Measurements from ENCODE around the gene MRAS. TPM values are rescaled to one million over a fixed set of nuclear protein-coding genes. Genes with fewer than 3 reads are reported as not detected.

The MRAS gene
- total and polyA plus RNA-seq, 2 of the 8 experiments (the other 6 are each of a cell fraction or from before 2014, with no cell fraction given): 10.6 to 16.2 TPM

DNA sequence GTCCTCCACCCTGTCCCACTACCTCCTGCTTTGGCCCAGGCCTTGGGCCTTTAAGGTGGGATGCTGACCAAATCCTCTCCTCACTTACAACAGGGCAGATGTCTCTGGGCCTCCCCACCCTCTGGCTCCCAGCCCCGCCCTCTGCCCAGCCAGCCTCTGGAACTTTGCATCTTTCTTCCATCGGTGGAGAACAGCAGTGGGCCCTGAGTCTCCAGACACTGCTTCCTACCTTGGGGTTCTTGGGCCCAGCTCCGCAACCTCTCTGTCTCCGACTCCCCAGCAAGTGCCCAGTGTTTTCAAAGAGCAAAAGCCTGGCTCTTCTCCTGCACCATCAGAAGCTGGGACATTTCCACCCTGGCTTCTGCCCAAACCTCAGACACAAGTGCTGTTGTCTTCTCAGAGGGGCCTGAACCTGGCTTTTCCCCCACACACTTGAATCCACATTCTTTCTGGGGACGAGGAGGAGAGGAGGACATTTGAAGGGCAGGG, 33.1 kb downstream of the MRAS start:
- Histone ChIP-seq H3K4ac (replicated peaks; ENCODE audit: insufficient read length, low read depth, low read length) (no peak overlapping the region), H3K79me2 (ENCODE audit: control insufficient read depth in 1 of 2, insufficient read depth in 2 of 2, low read length in 2 of 2) (no peaks in the 10 kb centered on the region), H2AK5ac (ENCODE audit: low read depth, low read length) (no peak overlapping the region), H4K20me1 (replicated peaks in 1 of 2; ENCODE audit: control insufficient read depth in 1 of 2, insufficient read depth in 2 of 2, low read length in 2 of 2) (no peaks in the 10 kb centered on the region), H3K9me3 (ENCODE audit: insufficient read depth in 2 of 2, low read depth in 1 of 2, low read length in 1 of 2) (no peaks in the 10 kb centered on the region), H3K18ac (ENCODE audit: extremely low read depth, low read length) (peak overlapping the region; percentile 3; the same call in 1 of the 2 replicates), H3K23ac (ENCODE audit: insufficient read length) (no peak overlapping the region), H3K36me3 (ENCODE audit: control insufficient read depth in 2 of 4, insufficient read depth in 4 of 4, low read length in 3 of 4) (no peaks in the 10 kb centered on the region), H4K91ac (replicated peaks; ENCODE audit: insufficient read length, low read length) (no peak overlapping the region), H2BK12ac (ENCODE audit: low read depth, low read length) (no peak overlapping the region), H3K56ac (replicated peaks; ENCODE audit: insufficient read length, low read depth, low read length) (no peak overlapping the region), H3K9ac (replicated peaks in 1 of 4; ENCODE audit: extremely low read depth in 1 of 4, low read depth in 3 of 4, low read length in 3 of 4) (no peak overlapping the region), H3K23me2 (ENCODE audit: low read depth, low read length) (no peaks in the 10 kb centered on the region), H3K14ac (ENCODE audit: insufficient read length) (no peak overlapping the region), H2BK15ac (ENCODE audit: low read length) (no peak overlapping the region), H3K4me3 (ENCODE audit: extremely low read depth in 1 of 4, insufficient read depth in 2 of 4, low read depth in 3 of 4, low read length in 4 of 4) (no peak overlapping the region), H3K27me3 (replicated peaks in 1 of 4; ENCODE audit: control insufficient read depth in 3 of 4, extremely low read depth in 1 of 4, insufficient read depth in 3 of 4, low read length in 3 of 4) (no peaks in the 10 kb centered on the region), H2BK120ac (replicated peaks; ENCODE audit: low read depth, low read length) (no peak overlapping the region), H2BK20ac (ENCODE audit: low read length) (no peak overlapping the region), H3K4me2 (ENCODE audit: insufficient read depth in 1 of 2, low read depth in 2 of 2, low read length in 2 of 2) (no peak overlapping the region), H2AFZ (ENCODE audit: low read length) (no peak overlapping the region), H2BK5ac (ENCODE audit: low read depth, low read length) (no peak overlapping the region; the same call in 1 of the 2 replicates), H4K8ac (ENCODE audit: extremely low read depth, insufficient read depth, low read length) (peak overlapping the region; percentile 64; the same call in 1 of the 2 replicates), H3K4me1 (replicated peaks in 1 of 4; ENCODE audit: control insufficient read depth in 3 of 4, insufficient read depth in 4 of 4, low read length in 3 of 4) (0 out of 7 replicates have a peak, but pooled peaks cover 0 to 2% (median 0%) of the 10 kb centered on the region in 4 experiments), H3K27ac (ENCODE audit: low read depth, low read length) (no peak overlapping the region), H4K5ac (ENCODE audit: insufficient read length, low read depth, low read length) (no peak overlapping the region), H3K79me1 (ENCODE audit: low read depth, low read length) (no peaks in the 10 kb centered on the region)
- TF ChIP-seq POLR2AphosphoS5 (IDR thresholded peaks at IDR 0.05; ENCODE audit: low read depth, low read length) (no peak), CEBPB (IDR thresholded peaks at IDR 0.05; ENCODE audit: low read depth, low read length) (no peak), CTBP2 (IDR thresholded peaks at IDR 0.05; ENCODE audit: borderline replicate concordance, insufficient read depth, insufficient read length, low read length) (no peak), BRCA1 (IDR thresholded peaks at IDR 0.05; ENCODE audit: low read depth, low read length) (no peak), ZNF274 (IDR thresholded peaks at IDR 0.05; ENCODE audit: borderline replicate concordance, extremely low read depth, low read length) (no peak), RNF2 (IDR thresholded peaks at IDR 0.05; ENCODE audit: borderline replicate concordance, low read depth, low read length, missing control alignments, poor library complexity, severe bottlenecking) (no peak), SAP30 (IDR thresholded peaks at IDR 0.05; ENCODE audit: insufficient read depth, insufficient replicate concordance, low read length) (no peak), BACH1 (IDR thresholded peaks at IDR 0.05; ENCODE audit: low read length) (no peak), POLR2A (IDR thresholded peaks at IDR 0.05; ENCODE audit: control extremely low read depth in 1 of 2, low read depth in 2 of 2, low read length in 2 of 2) (no peak), TAF7 (optimal IDR thresholded peaks at IDR 0.05; ENCODE audit: borderline replicate concordance, low read depth, low read length) (no peak)
- TF ChIP-seq, protein P1, sequence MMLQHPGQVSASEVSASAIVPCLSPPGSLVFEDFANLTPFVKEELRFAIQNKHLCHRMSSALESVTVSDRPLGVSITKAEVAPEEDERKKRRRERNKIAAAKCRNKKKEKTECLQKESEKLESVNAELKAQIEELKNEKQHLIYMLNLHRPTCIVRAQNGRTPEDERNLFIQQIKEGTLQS (IDR thresholded peaks at IDR 0.05; ENCODE audit: insufficient read depth, low read depth, low read length): no peak
- WGBS, 2 experiments (ENCODE audit: extremely low coverage in 1 of 2, insufficient coverage in 1 of 2, insufficient read length in 1 of 2, insufficient replicate concordance in 2 of 2, low coverage in 1 of 2, low lambda C conversion rate in 2 of 2, missing lambda C conversion rate in 1 of 2): 92% methylated on average over 5 of the region's 5 CpGs; no CpG with 5 or more reads in 1 of the 2 experiments
- CTCF ChIA-PET (ENCODE audit: partially characterized antibody): interaction anchor here (0.8 to 1.0 kb wide), 2 partner anchors 11 to 75 kb away, joined by 3 read pairs; no protein-coding TSS in a partner anchor
- no peak for DNase-seq (ENCODE audit: low read depth in 1 of 2, low spot score in 2 of 2)
- no peak for FAIRE-seq
- POLR2A ChIA-PET (ENCODE audit: partially characterized antibody): no interaction called here
